ENCODE measurements around the gene LPO.

LPO gene

GRCh38 chr17:58229881-58230280, 8.5 kb upstream of the LPO start:
- no peak for DNase-seq

GRCh38 chr17:58231641-58232040, 6.7 kb upstream of the LPO start:
- DNase-seq = no peak

GRCh38 chr17:58232707-58233156, 5.7 kb upstream of the LPO start:
- DNase-seq = no peak

- DNase-seq = no peak
Measured at GRCh38 chr17:58233543-58233942, 4.8 kb upstream of the LPO start.

GRCh38 chr17:58234512-58234911, 3.9 kb upstream of the LPO start:
- DNase-seq = no peak

GRCh38 chr17:58235821-58236220, 2.6 kb upstream of the LPO start:
- no peak for DNase-seq

- no peak for DNase-seq
Measured at GRCh38 chr17:58236394-58236793, 2.0 kb upstream of the LPO start.

- no peak for DNase-seq
Measured at GRCh38 chr17:58239987-58240386, 1.6 kb downstream of the LPO start.

- no peak for DNase-seq
Measured at GRCh38 chr17:58242171-58242784, 3.9 kb downstream of the LPO start.

- no peak for DNase-seq
Measured at GRCh38 chr17:58244963-58245362, 6.6 kb downstream of the LPO start.

GRCh38 chr17:58245428-58246103, 7.2 kb downstream of the LPO start:
- DNase-seq = no peak

GRCh38 chr17:58246104-58246740, 7.8 kb downstream of the LPO start:
- no peak for DNase-seq

GRCh38 chr17:58246781-58247180, 8.4 kb downstream of the LPO start:
- no peak for DNase-seq

GRCh38 chr17:58247511-58248363, 9.4 kb downstream of the LPO start:
- DNase-seq = no peak

- DNase-seq = no peak
Measured at GRCh38 chr17:58248955-58249269, 10.5 kb downstream of the LPO start.

- DNase-seq = peak; percentile 9 to 53
Measured at GRCh38 chr17:58249270-58250133, 11.1 kb downstream of the LPO start.

- no peak for DNase-seq
Measured at GRCh38 chr17:58250344-58251011, 12.1 kb downstream of the LPO start.

GRCh38 chr17:58252141-58252540, 13.8 kb downstream of the LPO start:
- DNase-seq = no peak

- no peak for DNase-seq
Measured at GRCh38 chr17:58253082-58253481, 14.7 kb downstream of the LPO start.

- DNase-seq = no peak
Measured at GRCh38 chr17:58254803-58255202, 16.4 kb downstream of the LPO start.

- DNase-seq = no peak
Measured at GRCh38 chr17:58262149-58262548, 23.8 kb downstream of the LPO start.

- no peak for DNase-seq
Measured at GRCh38 chr17:58263773-58264172, 25.4 kb downstream of the LPO start.

Data from NCI-H446 (cell line).